GM12875 (cell line): ENCODE results near the gene PADI1.

ENCODE experiments used
- H3K4me3 ChIP-seq: one replicate; pipeline ENCODE4 v1.5.1; 2011; ENCODE audit warnings: low read depth, low read length, control low read depth
- CTCF ChIP-seq: IDR thresholded peaks from 2 replicates; pipeline ENCODE4 v1.5.1; 2011; ENCODE audit warnings: low read depth, mild to moderate bottlenecking, control low read depth, inconsistent platforms, low read length, moderate library complexity, borderline replicate concordance; ENCODE audit not compliant: insufficient read depth

The PADI1 gene

GRCh38 chr1:17244821-17245740 lies 40.2 kb downstream of the PADI1 start:
- TF ChIP-seq CTCF = no peak
- H3K4me3 ChIP-seq = no peak overlapping the region

- no peak for TF ChIP-seq CTCF
- H3K4me3 ChIP-seq = no peak overlapping the region
These were observed 40.9 kb downstream of the PADI1 start for GRCh38 chr1:17245816-17246325.

GRCh38 chr1:17246971-17247370 lies 42.0 kb downstream of the PADI1 start:
- TF ChIP-seq CTCF = no peak
- no peak overlapping the region for H3K4me3 ChIP-seq

GRCh38 chr1:17248781-17249180 lies 43.9 kb downstream of the PADI1 start, which contains the start of gene PADI3:
Gene PADI3, plus strand, starts transcription at chr1:17249098. Its CDS starts 40 bp downstream, at chr1:17249138.
- no peak for TF ChIP-seq CTCF
- H3K4me3 ChIP-seq = no peak within 1 kb of the TSS

- H3K4me3 ChIP-seq = no peak overlapping the region
- TF ChIP-seq CTCF = no peak
These were observed 45.7 kb downstream of the PADI1 start for GRCh38 chr1:17250601-17251000.

GRCh38 chr1:17251246-17251645 lies 46.3 kb downstream of the PADI1 start:
- no peak for TF ChIP-seq CTCF
- no peak overlapping the region for H3K4me3 ChIP-seq
